SW 1271 (cell line): ENCODE results near the gene LGALS7.

Experiments
- DNase-seq, 2 experiments: peaks; one replicate each; lab custom pipeline; 2025; lab: John Stamatoyannopoulos, UW

LGALS7 gene

DNA sequence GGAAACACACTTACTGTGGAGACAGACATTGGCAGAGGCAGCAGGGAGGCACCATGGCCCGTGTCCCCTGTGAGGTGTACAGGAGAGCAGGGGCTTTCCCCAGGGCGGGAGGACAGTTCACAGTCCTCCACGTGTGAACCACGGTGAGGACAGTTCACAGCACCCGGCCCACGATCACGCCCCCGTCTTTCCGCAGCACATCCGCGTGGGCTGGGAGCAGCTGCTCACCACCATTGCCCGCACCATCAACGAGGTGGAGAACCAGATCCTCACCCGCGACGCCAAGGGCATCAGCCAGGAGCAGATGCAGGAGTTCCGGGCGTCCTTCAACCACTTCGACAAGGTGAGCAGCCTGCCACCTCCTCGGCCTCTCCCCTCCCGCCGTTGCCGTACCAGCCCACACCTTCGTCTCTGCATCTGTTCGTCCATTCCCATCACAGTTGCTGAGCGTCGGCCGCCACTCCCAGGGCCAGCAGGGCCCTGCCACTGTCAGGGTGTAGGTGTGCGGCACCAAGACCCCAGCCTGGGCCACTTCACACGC lies 46.5 kb downstream of the LGALS7 start:
- no peak for DNase-seq

DNA sequence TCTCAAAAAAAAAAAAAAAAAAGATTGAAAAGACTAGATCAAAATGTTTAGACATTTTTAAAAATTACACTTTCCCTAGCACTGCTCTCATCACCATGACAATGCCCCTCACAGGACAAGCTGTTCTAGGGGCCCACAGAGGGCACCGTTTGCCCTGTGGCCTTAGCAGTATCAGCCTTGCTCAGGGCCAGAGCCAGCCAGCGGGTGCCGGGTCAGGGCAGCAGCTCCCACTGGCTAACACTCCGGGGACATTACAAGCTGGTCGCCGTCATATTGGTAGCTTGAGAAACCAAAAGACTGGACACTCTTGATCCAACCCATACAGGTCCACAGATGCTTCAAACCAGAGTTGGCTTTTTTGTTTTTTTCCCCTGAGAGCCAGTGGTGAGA lies 47.0 kb downstream of the LGALS7 start:
- DNase-seq, result no peak

DNA sequence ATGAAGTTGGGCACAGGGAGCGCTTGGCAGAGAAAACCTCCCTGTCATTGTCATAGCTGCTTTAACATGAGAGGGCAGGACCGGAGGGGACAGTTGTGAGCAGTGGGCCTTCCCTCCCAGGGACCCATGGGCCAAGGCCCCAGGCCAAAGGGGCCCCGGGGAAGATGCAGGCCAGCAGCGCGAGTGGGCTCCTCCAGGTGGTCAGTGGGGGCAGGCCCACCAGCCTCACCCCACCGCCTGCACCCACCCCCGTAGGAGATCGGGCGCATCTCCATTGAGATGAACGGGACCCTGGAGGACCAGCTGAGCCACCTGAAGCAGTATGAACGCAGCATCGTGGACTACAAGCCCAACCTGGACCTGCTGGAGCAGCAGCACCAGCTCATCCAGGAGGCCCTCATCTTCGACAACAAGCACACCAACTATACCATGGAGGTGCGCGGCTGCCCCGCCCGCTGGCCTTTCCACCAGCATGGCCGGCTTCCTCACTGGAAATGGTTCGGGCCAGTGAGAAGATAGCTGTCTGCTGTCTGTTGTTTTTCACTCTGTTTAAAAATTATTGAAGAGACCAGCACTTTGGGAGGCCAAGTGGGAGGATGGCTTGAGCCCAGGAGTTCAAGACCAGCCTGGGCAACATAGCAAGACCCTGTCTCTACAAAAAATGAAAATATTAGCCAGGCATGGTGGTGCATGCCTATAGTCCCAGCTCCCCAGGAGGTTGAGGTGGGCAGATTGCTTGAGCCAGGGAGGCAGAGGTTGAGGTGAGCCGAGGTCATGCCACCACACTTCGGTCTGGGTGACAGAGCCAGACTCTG lies 47.6 kb downstream of the LGALS7 start:
- no peak for DNase-seq

DNA sequence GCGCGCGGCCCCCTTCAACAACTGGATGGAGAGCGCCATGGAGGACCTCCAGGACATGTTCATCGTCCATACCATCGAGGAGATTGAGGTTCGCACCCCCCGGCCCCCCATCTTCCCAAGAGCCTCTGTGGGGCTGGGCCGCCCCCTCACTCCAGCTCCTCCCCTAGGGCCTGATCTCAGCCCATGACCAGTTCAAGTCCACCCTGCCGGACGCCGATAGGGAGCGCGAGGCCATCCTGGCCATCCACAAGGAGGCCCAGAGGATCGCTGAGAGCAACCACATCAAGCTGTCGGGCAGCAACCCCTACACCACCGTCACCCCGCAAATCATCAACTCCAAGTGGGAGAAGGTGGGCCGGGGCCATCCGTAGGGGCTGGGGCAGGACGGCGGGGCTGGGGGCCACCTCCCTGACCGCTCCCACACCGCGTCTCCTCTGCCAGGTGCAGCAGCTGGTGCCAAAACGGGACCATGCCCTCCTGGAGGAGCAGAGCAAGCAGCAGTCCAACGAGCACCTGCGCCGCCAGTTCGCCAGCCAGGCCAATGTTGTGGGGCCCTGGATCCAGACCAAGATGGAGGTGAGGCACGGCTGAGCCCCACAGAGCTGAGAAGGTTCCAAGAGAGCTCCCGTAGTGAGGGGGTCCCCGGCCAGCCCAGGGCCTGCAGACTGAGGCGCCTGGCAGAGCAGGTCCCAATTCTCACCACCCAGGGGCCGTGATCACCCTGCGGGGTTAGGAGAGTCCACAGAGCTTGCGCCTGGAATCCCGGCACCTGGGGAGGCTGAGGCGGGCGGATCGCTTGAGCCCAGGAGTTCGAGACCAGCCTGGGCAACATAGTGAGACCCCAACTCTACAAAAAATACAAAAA lies 49.1 kb downstream of the LGALS7 start:
- no peak for DNase-seq

- no peak for DNase-seq
Measured at GRCh38 chr19:38723606-38723965, 49.7 kb downstream of the LGALS7 start.

DNA sequence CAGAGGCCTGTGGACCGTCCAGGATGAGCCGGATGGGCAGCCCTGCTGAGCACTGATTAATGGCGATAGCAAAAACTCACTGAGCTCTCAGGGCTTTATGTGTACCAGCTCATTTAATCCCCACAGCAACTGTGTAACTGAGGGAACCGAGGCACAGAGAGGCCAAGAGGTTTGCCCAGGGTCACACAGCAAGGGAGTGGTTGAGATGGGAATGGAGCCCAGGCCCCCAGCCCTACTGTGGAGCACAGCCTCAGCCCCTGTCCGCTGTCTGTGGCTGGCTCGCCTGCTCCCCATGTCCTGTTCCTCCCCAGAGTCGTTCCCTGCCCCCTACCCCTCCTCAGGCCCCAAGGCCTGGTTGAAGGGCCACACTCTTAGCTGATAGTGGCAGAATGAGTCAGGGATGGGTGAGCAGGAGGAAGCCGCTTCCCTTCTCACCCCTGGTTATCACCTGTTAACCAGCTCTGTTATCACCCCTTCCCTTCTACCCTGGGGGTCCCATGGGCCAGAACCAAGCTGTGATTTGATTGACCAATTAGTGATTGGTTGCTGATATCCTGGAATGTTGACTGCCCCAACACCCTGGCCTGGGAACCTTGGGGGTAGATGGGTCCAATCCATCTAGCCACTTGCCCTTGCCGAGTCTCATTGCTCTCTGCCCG lies 50.2 kb downstream of the LGALS7 start:
- no peak for DNase-seq

DNA sequence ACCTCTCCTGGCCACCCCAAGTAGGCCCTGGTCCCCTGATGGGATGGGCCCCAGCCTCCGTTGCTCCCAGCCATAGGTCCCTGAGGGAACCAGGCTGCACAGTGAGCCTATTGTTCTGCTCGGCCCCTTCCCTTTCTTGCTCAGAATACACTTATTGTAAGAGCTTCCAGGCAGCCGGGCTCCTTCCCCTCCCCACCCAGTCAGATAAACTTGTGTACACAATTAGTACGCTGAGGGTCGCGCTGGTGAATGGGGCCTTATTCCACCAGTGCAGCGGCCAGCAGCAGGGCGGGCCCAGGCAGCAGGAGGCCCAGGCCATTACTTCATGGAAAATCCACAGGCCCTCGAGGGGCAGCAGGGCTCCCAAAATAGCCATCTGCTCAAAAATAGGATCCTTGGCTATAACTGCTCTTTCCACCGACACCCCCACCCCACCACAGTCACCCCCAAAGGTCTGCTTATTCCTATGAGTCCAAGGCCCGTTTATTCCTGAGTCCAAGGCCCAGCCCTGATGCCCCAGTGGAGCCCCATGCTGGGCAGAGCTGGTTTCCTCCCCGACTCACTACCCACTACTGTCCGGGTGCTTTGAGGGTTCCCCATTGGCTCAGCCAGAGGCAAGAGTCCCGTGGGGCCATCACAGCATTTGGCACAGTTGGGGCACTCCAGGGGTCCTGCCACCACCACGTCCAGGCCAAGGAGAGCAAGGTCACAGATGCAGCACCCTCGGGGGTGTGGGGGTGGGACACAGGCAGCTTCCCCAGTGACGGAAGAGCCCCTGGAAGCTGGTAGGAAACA lies 51.1 kb downstream of the LGALS7 start:
- no peak for DNase-seq

DNA sequence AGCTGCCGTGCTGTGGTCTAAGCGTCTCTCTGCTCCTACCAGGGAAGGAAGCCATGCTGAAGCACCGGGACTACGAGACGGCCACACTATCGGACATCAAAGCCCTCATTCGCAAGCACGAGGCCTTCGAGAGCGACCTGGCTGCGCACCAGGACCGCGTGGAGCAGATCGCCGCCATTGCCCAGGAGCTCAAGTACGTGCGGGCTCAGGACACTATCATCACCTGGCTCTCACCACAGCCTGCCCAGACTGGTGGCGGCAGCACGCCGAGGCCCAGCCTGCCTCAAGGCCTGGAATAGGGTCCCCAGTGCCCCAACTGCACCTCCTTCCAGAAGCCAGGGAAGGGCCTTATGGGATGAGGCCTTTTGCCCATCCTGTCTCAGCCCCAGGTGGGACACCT lies 51.8 kb downstream of the LGALS7 start:
- DNase-seq, result no peak
